ENCODE data around the gene TMEM181.
"Not testable (repeated sequence)": the region's sequence is repeated elsewhere in the genome, so short reads cannot be mapped to it uniquely, and the experiment has no call there.

TMEM181 gene

DNA sequence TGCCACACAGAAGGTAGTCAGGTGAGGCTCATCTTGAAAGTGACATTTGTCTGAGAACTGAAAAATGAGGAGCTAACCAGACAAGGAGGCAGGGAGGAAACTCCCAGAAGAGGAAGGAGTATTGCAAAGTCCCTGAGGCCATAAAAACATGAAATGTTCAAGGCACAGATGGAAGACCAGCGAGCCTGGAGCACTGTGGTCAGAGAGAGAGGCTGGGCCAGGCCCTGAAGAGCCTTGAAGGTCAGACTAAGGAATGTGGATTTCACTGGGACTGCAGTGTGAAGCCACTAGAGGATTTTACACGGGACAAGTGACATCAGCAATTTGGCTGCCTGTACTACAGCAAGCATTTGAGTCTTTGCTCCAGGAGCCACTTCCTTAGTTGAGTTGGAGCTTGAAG is 21.1 kb upstream of the TMEM181 start:
- DNase-seq (ENCODE audit: low spot score): no peak

DNA sequence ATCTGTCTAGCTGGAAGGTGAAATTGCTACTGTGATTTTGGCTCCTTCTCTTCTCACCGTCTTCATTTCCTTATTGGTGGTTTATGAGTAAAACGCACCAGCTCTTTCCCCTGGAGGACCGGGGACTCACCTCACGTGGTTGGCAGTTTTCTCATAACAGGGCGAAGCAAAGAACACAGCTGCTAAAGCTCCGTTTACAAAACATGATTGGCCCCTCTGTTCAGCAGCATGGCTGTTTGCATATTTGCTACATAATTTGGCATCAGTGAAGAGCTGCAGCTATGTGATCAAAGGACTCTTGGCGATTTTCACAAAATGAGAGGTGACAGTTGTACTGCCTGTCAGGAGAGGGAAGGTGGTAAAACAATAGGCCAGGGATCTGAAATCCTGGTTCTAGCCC is 20.5 kb upstream of the TMEM181 start:
- DNase-seq (ENCODE audit: low spot score): no peak

DNA sequence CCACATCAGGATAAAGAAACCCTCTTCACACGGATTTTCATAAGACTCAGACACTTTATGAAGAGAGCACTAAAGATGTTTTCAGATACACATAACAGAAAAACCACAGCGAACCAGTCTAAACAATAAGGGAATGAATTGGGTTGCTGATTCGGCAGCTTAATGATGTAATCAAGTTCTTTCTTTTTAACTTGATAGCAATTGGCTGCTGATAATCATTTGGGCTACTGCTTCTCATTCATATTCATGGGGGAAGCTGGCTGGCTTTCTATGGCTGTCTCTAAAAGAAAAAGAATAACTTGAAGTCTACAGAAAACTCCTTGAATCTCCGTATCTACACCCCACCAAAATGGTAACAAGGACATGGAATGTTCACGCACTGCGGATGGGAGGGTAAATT is 20.0 kb upstream of the TMEM181 start:
- no peak for DNase-seq (ENCODE audit: low spot score)

DNA sequence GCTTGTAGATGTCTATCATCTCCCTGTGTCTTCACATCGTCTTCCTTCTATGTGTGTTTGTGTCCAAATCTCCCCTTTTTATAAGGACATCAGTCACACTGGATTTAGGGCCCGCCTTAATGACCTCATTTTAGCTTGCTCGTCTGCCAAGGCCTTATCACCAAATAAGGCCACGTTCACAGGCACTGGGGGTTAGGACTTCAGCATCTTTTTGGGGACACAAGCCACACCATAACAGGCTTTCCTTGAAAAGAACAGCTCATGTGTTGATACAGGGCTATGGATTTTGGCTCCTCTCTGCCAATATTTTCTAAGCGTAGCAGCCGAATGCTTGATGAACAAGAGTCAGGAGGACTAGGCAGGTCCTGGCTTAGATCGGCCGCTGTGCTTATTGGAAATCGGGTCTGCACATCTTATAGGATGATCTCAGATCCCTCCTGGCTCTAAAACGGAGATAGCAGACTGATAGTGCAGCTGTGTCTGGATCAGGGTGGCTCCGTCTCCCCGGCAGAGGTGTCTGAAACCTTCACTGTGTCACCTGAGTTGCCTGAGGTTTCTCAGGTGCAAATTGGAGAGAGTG is 16.2 kb upstream of the TMEM181 start:
- DNase-seq (ENCODE audit: low spot score): no peak

DNA sequence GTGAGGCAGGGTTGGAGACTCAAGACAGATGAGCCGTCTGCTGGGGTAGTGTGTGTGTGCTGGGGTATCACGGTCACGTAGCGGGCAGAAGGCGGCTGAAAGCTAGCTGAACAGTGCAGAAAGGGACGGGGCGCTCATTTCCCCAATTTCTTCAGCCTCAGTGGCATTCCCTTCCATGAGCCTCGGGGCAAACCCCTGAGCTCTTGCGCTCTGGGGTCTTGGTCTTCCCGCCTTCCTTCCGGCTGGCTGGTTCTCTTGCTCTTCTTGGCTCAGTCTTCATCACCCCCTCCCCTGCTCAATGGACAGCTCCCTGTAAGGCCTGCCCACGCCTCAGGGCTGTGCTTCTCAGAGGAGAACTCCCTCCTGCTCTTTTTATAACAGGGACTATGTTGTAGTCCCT is 15.5 kb upstream of the TMEM181 start:
- no peak for DNase-seq (ENCODE audit: low spot score)

DNA sequence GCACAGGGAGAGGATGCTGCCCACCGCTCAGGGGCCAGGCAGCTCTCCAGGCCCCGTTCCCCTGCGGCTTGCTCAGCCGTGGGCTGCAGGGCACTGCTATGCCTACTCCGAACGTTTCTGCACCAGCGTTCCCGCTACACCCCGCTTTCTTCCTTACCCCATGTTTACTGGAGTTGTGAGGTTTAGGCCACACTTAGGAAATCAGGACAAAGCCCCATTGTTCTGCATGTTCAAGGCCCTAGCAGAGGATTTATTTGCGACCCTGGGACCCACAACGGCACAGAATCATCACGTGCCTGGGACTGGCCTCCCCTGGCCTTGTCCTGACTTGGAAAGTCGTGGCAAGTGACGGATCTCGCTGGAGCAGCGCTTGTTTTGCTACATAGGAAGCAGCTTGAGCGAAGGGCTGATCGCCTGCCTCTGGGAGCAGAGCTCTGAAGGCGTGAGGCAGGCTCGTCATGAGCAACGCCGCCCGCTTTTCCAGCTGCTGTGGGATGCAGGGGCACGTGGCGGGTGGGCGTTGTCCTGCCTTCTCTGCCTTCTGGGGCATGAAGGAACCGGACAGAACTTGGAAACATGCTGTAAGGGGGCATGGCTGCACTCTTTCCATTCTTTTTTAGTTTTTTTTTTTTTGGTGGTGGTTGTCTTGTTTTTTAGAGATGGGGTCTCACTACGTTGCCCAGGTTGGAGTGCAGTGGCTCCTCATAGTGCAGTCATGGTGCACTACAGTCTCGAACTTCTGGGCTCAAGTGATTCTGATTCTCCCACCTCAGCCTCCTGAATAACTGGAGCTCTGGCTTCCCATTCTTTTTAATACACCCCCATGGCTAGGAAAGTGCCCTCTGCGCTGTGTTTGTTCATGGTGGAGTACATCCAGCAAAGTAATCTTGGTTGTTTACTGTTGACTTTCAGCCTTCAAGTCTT is 14.6 kb upstream of the TMEM181 start:
- no peak for DNase-seq (ENCODE audit: low spot score)

DNA sequence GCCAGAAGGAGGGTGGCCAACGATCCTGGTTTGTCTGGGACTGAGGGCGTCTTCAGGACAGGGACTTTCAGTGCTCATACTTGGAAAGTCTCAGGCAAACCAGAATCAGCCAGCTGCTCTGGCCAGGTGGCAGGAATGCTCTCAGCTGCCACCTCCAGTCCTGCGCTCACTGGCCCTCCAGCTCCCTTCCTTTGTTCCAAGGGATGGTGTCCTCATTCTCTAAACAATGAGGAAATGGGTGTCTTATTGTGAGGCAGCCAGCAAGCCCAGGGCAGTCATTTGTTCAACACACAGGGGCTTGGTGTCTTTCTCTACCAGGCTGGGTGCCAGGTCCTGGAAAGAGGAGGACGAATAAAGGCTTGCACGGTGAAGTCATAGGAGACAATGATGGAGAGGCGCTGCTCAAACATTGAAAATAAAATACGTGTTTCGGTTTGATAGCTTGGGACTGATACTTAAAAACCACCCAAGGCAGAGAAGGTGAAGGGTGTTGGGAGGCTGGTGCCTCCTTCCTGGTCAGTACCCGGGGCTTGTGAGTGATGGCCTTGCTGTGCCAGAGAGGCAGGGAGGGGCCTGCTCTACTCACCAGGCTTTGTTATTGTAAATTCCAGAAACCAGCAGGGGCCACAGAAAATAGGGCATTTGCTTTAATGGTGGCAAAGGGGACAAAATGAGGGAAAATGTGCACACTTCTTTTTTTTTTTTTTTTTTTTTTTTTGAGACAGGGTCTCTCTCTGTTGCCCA is 11.3 kb upstream of the TMEM181 start:
- peak; percentile 52 for DNase-seq (ENCODE audit: low spot score)

DNA sequence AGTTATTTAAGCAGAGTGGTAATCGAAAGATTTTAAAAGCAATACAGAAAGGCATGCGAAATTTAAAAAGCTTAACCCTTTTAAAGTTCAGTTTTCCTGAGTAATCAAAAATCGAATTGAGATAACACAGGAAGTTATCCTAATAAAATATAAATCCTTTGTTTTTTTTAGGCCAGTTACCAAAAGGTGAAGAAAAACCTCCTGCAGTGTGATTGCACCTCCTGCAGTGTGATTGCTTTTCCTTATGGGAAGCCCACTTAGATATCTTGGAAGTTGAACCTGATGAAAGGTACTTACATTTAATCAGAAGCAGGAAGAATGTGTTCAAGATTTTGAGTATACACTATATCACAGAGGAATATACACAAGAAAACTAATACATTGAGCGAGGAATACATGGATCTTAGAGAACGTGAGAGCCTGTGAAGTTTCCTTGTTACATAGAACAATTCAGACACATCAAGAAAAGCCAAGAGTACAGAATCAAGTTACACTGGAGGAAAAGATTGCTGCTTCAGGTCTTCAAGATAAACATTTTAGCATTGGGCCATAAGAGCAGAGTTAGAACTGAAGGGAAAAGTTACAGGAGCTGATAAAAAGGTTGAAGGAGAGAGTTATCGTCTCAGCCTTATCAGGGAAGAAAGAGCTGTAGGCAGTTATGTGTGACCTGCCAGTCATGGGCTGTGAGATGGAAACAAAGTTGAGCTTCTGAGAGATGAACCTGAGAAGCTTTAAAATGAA is 7.7 kb upstream of the TMEM181 start:
- no peak for DNase-seq (ENCODE audit: low spot score)

DNA sequence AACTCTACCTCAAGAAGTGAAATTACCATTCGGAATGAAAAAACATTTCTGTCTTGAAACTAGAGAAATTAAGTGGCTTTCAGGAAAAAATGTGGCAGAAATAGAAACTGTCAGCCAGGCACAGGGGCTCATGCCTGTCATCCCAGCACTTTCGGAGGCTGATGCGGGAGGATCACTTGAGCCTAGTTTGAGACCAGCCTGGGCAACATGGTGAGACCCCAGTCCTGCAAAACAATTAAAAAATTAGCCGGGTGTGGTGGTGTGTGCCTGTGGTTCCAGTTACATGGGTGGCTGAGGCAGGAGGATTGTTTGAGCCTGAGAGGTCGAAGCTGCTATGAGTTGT is 7.1 kb upstream of the TMEM181 start:
- DNase-seq (ENCODE audit: low spot score): no peak

DNA sequence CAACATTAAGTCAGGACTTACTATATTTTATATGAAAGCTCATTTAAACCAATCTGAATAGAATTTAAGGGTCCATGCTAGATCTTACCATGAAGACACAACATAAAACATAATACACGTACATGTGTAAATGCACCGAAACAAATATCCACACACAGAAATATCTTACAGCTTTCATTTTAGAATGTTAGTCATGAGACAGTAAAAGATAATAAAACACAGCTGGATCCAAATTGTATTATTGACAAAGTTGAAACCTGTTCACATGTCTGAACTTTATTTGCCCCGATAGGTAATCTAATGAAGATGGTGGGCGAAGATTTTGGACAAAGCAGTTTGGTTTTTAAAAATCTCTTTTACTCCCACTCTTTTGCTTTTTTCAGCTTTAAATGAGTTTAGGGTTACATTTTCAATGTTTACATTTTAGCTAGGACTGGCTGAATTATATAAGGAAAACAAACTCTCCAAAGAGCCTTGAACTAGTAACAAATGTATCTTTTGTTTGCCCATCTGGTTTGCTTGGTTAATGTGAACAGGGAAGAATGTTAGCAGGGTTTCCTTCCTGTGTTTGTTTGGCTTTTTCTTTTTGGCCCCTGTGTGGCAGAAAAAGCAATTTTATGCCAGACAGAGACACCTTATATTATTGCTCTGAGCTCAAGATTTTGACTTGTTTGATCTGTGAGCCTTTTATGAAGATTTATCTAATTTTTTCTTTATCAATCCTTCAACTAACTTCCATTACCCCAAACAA is 5.1 kb upstream of the TMEM181 start:
- no peak for DNase-seq (ENCODE audit: low spot score)

DNA sequence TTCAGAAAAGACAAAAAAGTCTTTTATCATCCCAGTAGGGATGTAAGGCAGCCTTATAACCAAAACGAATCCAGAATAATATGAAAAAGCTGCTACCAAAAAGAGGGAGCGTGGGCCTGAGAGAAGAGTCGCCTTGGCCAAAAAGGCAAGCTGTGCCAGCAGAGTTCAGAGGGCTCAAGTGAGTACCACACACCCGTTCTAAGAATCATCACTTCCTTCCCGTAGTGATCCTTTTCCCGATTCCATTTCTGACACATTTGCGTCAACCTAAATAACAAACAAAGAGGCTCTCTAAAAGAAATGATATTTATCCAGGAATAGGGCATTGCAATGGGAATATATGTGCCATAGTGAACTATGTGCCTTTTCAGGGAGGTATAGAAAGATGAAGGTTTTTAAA is 3.8 kb upstream of the TMEM181 start:
- DNase-seq (ENCODE audit: low spot score): no peak

DNA sequence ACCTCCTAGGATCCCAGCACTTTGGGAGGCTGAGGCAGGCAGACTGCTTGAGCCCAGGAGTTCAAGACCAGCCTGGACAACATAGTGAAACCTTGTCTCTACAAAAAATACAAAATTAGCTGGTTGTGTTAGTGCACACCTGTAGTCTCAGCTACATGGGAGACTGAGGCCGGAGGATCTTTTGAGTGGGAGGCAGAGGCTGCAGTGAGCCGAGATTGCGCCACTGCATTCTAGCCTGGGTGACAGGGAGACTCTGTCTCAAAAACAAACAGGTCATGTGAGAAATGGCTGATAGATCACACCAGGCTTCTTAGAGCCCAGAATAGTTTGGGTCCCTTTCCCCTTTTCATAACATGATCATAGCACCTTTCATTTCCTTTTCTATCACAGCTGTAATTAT is 2.8 kb upstream of the TMEM181 start:
- not testable (repeated sequence) for DNase-seq (ENCODE audit: low spot score)

DNA sequence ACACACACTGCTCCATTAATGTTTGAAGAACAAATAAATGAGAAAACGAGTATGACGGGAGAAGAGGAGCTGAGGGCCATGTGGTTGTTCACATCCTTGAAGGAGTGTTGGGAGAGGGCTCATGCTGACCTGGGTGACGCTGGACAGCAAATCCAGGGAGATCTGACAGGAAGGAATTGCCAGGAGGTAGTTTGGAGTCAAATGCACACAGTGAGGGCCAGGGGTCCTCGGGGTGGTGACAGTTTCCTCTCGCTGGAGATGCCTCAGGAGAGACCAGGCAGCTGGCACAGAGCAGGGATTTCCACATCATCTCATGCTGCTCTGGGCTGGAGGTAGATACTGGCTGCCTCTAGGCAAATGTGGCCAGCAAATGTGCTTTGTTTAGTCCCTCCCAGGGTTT is 2.0 kb upstream of the TMEM181 start:
- no peak for DNase-seq (ENCODE audit: low spot score)

DNA sequence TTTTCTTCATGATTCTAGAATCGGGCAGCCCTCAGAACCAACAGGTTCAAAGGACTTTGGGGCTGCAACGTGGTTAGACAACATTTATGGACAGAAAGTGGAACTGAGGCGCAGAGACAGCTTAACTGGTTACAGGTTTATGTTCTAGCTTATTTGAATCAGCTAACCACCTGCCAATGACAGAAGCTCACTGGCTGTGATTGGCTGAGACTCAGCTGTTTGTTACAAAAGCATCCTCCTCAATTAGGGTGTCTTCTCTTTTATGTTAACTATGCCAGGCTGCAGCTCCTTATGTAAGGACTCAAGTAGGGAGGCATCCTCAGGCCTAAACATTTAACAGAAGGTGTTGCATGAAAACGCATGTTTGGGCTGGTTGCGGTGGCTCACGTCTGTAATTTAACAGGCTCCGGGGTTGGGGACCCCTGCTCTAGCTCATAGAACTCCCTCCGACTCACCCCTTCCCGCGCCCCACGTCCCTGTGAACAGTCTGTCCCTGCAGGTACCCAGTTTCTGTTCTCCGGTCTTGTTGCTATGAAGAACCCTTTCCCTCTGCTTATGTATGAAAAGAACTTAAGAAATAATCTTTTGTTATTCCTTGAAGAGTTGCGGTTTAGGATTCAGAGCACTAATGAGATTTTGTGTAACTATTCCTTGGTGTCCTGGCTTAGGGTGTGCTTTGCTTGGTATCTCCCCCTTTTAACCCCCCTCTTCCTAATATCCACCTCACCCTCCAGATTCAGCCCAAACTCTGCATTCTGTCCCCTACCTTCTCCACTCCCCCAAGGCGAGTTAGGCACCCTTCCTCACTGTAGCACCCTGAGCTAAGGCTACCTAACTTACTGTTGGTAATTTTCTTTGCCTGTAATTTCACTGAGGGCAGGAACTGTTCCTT is 1.2 kb upstream of the TMEM181 start:
- DNase-seq (ENCODE audit: low spot score): no peak

DNA sequence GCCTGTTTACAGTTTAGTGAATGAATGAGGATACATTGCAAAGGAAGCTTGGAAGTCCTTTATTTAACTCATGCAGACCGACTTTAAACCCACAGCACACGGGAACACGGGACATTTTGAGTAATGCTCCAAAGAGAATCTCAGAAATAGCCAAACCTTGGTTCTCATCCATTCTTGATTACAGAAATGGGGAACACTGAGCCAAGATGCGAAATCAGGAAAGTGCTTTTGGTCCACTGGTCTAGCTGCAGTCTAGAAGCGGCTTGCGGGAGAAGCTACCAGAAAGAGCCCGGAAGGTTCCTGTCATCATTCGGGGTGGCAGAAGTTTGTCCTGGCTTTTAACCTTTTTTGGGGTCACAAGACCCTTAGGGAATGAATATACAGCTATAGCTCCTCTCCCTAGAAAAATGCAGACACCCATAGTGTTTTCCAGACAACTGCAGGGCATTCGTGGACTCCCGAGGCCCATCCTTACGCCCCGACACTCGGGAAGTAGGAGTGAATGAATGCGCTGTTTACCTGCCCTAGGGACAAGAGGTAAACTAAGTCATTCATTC is 475 bp upstream of the TMEM181 start:
- DNase-seq (ENCODE audit: low spot score): no peak

DNA sequence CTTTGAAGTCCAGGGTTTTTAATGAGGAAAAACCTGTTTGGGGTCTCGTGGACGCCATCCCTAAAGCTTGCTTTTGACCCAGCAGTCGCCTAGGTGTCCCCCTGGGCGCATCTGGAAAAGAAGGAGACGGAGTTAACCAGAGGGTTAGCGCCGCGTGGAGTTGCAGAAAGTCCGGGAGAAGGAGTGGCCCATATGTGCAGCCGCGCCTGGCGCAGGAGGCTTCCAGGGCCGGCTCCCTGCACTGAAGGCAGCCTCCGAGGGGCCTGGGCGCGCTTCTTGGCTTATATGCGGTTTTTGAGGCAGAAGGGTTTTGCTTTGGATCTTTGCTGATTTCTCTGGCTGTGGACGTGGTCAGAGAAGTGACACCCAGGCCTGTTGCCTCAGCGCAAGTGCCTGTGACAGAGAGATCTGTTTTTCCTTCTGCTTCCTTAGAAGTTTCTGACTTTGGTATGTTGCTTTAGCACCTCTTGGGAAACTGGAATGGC is 987 bp downstream of the TMEM181 start:
- DNase-seq (ENCODE audit: low spot score): no peak

DNA sequence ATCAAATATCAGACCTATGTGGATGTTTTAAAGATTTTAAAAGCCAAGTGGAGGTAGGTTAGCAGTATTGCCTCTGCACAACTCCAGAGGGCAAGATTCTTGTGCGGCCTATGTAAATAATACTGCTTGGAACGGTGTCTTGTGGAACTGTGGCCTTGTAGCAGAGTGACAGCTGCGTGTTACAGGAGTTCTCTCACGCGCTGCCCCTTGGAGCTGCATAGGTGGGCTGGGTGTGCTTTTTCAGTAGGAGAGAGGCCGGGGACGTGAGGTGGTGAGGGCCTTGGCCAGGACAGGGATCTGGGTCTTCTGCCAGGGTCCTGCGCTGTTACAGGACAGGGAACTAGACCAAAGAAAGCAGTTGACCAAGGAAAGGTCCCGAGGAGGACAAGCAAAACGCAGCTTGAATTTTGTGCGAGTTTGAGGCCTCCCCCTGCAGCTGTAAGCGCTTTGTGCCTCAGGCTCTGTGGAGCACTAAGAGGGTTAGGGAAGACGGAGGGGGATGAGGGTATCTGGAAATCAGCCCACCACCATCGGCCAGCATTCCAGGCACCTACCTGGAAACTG is 1.5 kb downstream of the TMEM181 start:
- DNase-seq (ENCODE audit: low spot score): no peak

DNA sequence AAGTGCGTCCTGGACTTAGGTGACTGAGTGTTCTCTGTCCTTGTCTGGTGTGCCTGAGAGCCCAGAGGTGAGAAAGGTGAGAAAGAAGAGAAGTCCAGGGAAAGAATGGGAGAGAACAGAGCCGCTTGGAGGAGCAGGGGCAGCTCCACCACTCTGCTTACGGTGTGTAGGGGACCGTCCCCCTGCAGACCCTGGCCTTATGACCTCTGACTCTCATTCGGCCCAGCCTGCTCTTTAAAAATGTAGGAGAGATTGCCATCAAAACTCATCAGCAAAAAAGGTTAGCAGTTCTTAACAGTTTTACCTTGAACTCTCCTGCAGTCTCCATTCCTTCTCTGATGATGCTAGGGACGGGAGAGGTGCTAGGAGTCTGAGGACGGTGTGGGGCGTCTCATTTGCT is 2.0 kb downstream of the TMEM181 start:
- no peak for DNase-seq (ENCODE audit: low spot score)

DNA sequence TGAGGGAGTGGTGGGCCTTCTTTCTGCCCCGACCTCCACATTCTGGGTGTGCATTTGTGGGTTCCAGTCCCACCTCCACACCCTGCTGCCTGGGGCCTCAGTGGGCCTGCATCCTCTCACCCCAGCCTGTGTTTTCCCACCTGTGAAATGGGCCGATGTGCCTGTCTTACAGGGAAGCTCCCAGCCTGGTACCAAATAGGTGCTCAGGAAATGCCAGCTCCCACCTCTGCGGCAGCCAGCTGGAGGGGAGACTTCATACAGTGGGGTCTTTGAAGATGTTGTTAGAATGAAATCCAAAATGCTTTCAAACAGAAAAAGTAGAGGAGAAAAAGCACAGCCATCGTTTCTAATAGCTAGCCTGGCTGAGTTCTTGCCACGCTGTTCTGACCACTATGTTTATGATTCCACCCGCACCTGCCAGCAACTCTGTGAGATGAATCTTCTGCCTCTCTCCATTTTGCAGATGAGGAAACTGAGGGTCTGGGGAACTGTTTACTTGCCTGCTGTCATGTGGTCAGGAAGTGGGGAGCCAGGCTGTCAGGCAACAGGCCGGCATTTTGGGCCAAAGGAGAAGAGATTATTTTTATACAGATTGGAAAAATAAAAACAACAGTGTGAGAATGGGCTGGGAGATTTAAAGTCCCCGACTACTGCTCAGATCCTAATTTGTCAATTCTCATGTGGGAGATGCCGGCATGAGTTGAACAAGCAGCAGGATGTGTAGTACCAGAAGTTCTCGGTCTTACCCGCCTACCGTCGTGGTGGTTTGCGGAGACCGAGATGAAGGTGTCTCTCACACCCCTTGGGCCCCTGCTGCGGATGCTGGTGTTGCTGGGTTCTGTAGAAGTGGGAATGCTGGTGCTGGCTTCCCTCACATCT is 4.6 kb downstream of the TMEM181 start:
- DNase-seq (ENCODE audit: low spot score): no peak

Measured in iPS-NIHi11 (cell line).